HepG2 (cell line): ENCODE results near the gene USE1. TPM values are rescaled to one million over a fixed set of nuclear protein-coding genes. Genes with fewer than 3 reads are reported as not detected.

Source experiments
- BATF2 ChIP-seq: sonication (generic); formaldehyde crosslinking; IDR thresholded peaks from 2 replicates; pipeline ENCODE4 v1.8.0; 2022; ENCODE audit warnings: mild to moderate bottlenecking, missing genetic modification reagents, moderate library complexity
- CHCHD3 ChIP-seq: sonication (generic); formaldehyde crosslinking; IDR thresholded peaks from 2 replicates; pipeline ENCODE4 v1.8.0; 2022; ENCODE audit warnings: mild to moderate bottlenecking, missing genetic modification reagents, moderate library complexity
- CHD4 ChIP-seq: fragments of 200-600 bp; sonication (generic); IDR thresholded peaks from 2 replicates; pipeline ENCODE4 v1.7.0; 2017; ENCODE audit warnings: mild to moderate bottlenecking, low read length, borderline replicate concordance
- HMG20A ChIP-seq: IDR thresholded peaks from 2 replicates; pipeline ENCODE4 v1.6.1; 2016; ENCODE audit warnings: borderline replicate concordance
- HNRNPL ChIP-seq: fragments of 200-400 bp; formaldehyde crosslinking; IDR thresholded peaks from 2 replicates; pipeline ENCODE4 v1.6.1; 2017; ENCODE audit warnings: mild to moderate bottlenecking, low read depth, low read length
- MTERF4 ChIP-seq: sonication (generic); formaldehyde crosslinking; IDR thresholded peaks from 2 replicates; pipeline ENCODE4 v1.8.0; 2023; ENCODE audit warnings: mild to moderate bottlenecking, missing genetic modification reagents
- PTBP1 ChIP-seq: fragments of 200-400 bp; formaldehyde crosslinking; IDR thresholded peaks from 2 replicates; pipeline ENCODE4 v1.6.1; 2018; ENCODE audit warnings: low read length, low read depth; ENCODE audit not compliant: poor library complexity, severe bottlenecking
- SAP130 ChIP-seq: IDR thresholded peaks from 2 replicates; pipeline ENCODE4 v1.6.1; 2016; ENCODE audit warnings: low read depth
- SKIL ChIP-seq: sonication (generic); formaldehyde crosslinking; IDR thresholded peaks from 2 replicates; pipeline ENCODE4 v1.8.0; 2022; ENCODE audit warnings: missing genetic modification reagents, mild to moderate bottlenecking, moderate library complexity, borderline replicate concordance
- YEATS2 ChIP-seq: sonication (generic); formaldehyde crosslinking; IDR thresholded peaks from 2 replicates; pipeline ENCODE4 v1.4.0; 2020; ENCODE audit warnings: missing genetic modification reagents, borderline replicate concordance
- ZMYM4 ChIP-seq: sonication (generic); formaldehyde crosslinking; IDR thresholded peaks from 2 replicates; pipeline ENCODE4 v1.8.1; 2023; ENCODE audit warnings: mild to moderate bottlenecking, missing genetic modification reagents
- ZNF12 ChIP-seq: sonication (generic); formaldehyde crosslinking; IDR thresholded peaks from 2 replicates; pipeline ENCODE4 v1.5.0; 2020; ENCODE audit warnings: missing genetic modification reagents
- ZNF432 ChIP-seq: sonication (generic); formaldehyde crosslinking; IDR thresholded peaks from 2 replicates; pipeline ENCODE4 v1.5.0; 2020; ENCODE audit warnings: missing genetic modification reagents, mild to moderate bottlenecking, borderline replicate concordance
- ZNF557 ChIP-seq: sonication (generic); formaldehyde crosslinking; IDR thresholded peaks from 2 replicates; pipeline ENCODE4 v1.4.0; 2020; ENCODE audit warnings: missing genetic modification reagents
- ZNF574 ChIP-seq: sonication (generic); formaldehyde crosslinking; IDR thresholded peaks from 2 replicates; pipeline ENCODE4 v1.4.0; 2020; ENCODE audit warnings: missing genetic modification reagents
- ZNF577 ChIP-seq: sonication (generic); formaldehyde crosslinking; IDR thresholded peaks from 2 replicates; pipeline ENCODE4 v1.4.0; 2020; ENCODE audit warnings: mild to moderate bottlenecking, low read depth, missing genetic modification reagents, borderline replicate concordance
- ZNF841 ChIP-seq: sonication (generic); formaldehyde crosslinking; IDR thresholded peaks from 2 replicates; pipeline ENCODE4 v1.8.1; 2023; ENCODE audit warnings: missing genetic modification reagents, borderline replicate concordance
- polyA plus RNA-seq, 8 experiments: library from polyadenylated mRNA; depleted of rRNA in 3 of 8; stranded (reverse) in 7 of 8; unstranded in 1 of 8; fragments of >200 nt; fragmentation: Illumina TruSeq in 4 of 8; extraction: Trizol in 4 of 8; gene quantifications; 2 replicates each; pipeline versions ENCODE4 v1.2.1 to v1.2.3, GENCODE V29; 2011 to 2016; ENCODE audit warnings: low read depth in 4 of 8, missing spikeins in 1 of 8, mixed read lengths in 1 of 8; ENCODE audit not compliant: insufficient read depth in 1 of 8
- total RNA-seq, 5 experiments: library from RNA; depleted of rRNA; stranded (reverse); fragments of >200 nt; fragmentation: Illumina TruSeq; extraction: Trizol; gene quantifications; 2 replicates each; pipeline ENCODE4 v1.2.3, GENCODE V29; 2016; ENCODE audit warnings: low read depth in 1 of 5
- TF ChIP-seq, protein P1 (sequence below): sonication (generic); formaldehyde crosslinking; IDR thresholded peaks from 2 replicates; pipeline ENCODE4 v1.4.0; 2020; ENCODE audit warnings: missing genetic modification reagents
- TF ChIP-seq, protein P2 (sequence below): sonication (generic); formaldehyde crosslinking; IDR thresholded peaks from 2 replicates; pipeline ENCODE4 v1.5.1; 2020; ENCODE audit warnings: missing genetic modification reagents, mild to moderate bottlenecking, borderline replicate concordance

The USE1 gene
- total and polyA plus RNA-seq, 2 of the 13 experiments (the other 11 are each of a cell fraction or from before 2014, with no cell fraction given): 9.9 to 17.6 TPM

- no peak for TF ChIP-seq BATF2 (CRISPR knock-in tag)
- TF ChIP-seq PTBP1: no peak
- peak; percentile 70 for TF ChIP-seq ZMYM4
- TF ChIP-seq, protein P1, sequence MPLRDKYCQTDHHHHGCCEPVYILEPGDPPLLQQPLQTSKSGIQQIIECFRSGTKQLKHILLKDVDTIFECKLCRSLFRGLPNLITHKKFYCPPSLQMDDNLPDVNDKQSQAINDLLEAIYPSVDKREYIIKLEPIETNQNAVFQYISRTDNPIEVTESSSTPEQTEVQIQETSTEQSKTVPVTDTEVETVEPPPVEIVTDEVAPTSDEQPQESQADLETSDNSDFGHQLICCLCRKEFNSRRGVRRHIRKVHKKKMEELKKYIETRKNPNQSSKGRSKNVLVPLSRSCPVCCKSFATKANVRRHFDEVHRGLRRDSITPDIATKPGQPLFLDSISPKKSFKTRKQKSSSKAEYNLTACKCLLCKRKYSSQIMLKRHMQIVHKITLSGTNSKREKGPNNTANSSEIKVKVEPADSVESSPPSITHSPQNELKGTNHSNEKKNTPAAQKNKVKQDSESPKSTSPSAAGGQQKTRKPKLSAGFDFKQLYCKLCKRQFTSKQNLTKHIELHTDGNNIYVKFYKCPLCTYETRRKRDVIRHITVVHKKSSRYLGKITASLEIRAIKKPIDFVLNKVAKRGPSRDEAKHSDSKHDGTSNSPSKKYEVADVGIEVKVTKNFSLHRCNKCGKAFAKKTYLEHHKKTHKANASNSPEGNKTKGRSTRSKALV (CRISPR knock-in tag): no peak
- no peak for TF ChIP-seq YEATS2 (CRISPR knock-in tag)
- no peak for TF ChIP-seq ZNF557 (CRISPR knock-in tag)
- TF ChIP-seq ZNF12 (CRISPR knock-in tag): no peak
- TF ChIP-seq MTERF4 (CRISPR knock-in tag): no peak
- peak; percentile 99 for TF ChIP-seq SKIL
- TF ChIP-seq, protein P2, sequence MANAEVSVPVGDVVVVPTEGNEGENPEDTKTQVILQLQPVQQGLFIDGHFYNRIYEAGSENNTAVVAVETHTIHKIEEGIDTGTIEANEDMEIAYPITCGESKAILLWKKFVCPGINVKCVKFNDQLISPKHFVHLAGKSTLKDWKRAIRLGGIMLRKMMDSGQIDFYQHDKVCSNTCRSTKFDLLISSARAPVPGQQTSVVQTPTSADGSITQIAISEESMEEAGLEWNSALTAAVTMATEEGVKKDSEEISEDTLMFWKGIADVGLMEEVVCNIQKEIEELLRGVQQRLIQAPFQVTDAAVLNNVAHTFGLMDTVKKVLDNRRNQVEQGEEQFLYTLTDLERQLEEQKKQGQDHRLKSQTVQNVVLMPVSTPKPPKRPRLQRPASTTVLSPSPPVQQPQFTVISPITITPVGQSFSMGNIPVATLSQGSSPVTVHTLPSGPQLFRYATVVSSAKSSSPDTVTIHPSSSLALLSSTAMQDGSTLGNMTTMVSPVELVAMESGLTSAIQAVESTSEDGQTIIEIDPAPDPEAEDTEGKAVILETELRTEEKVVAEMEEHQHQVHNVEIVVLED: peak; percentile 65; the same call in 1 of the 2 replicates
- no peak for TF ChIP-seq CHCHD3 (CRISPR knock-in tag)
- peak; percentile 94 for TF ChIP-seq HNRNPL
- TF ChIP-seq CHD4: no peak
- no peak for TF ChIP-seq ZNF577 (CRISPR knock-in tag)
- TF ChIP-seq HMG20A (CRISPR knock-in tag): peak; percentile 96
- peak; percentile 85 for TF ChIP-seq SAP130 (CRISPR knock-in tag)
- TF ChIP-seq ZNF574 (CRISPR knock-in tag): peak; percentile 83
- no peak for TF ChIP-seq ZNF841 (CRISPR knock-in tag)
- no peak for TF ChIP-seq ZNF432
These were observed 33.0 kb downstream of the USE1 start (continued) for GRCh38 chr19:17248011-17248776.
